Measurements from ENCODE around the gene PSMB7.

PSMB7 gene

GRCh38 chr9:124388275-124389048 lies 26.8 kb downstream of the PSMB7 start:
- TF ChIP-seq CTCF (IDR thresholded peaks at IDR 0.05; ENCODE audit: borderline replicate concordance, control extremely low read depth, extremely low read depth, insufficient read depth, missing control alignments): no peak
- in situ Hi-C loops (cut with MboI; ENCODE audit: low sequenced_read_pairs, unreplicated experiment): no loop called here
- no peak for DNase-seq (ENCODE audit: low spot score)

- no peak for TF ChIP-seq CTCF (IDR thresholded peaks at IDR 0.05; ENCODE audit: borderline replicate concordance, control extremely low read depth, extremely low read depth, insufficient read depth, missing control alignments)
- in situ Hi-C loops (cut with MboI; ENCODE audit: low sequenced_read_pairs, unreplicated experiment): no loop called here
- DNase-seq (ENCODE audit: low spot score): no peak
Measured at GRCh38 chr9:124386201-124386600, 29.0 kb downstream of the PSMB7 start.

GRCh38 chr9:124385623-124386022 lies 29.6 kb downstream of the PSMB7 start:
- no peak for DNase-seq (ENCODE audit: low spot score)
- in situ Hi-C loops (cut with MboI; ENCODE audit: low sequenced_read_pairs, unreplicated experiment): no loop called here
- TF ChIP-seq CTCF (IDR thresholded peaks at IDR 0.05; ENCODE audit: borderline replicate concordance, control extremely low read depth, extremely low read depth, insufficient read depth, missing control alignments): no peak

- no peak for DNase-seq (ENCODE audit: low spot score)
- no peak for TF ChIP-seq CTCF (IDR thresholded peaks at IDR 0.05; ENCODE audit: borderline replicate concordance, control extremely low read depth, extremely low read depth, insufficient read depth, missing control alignments)
- in situ Hi-C loops (cut with MboI; ENCODE audit: low sequenced_read_pairs, unreplicated experiment): no loop called here
Measured at GRCh38 chr9:124384846-124385245, 30.4 kb downstream of the PSMB7 start.

- TF ChIP-seq CTCF (IDR thresholded peaks at IDR 0.05; ENCODE audit: borderline replicate concordance, control extremely low read depth, extremely low read depth, insufficient read depth, missing control alignments): no peak
Measured at GRCh38 chr9:124384210-124384609, 31.0 kb downstream of the PSMB7 start.

GRCh38 chr9:124381170-124381945 lies 33.9 kb downstream of the PSMB7 start:
- no peak for TF ChIP-seq CTCF (IDR thresholded peaks at IDR 0.05; ENCODE audit: borderline replicate concordance, control extremely low read depth, extremely low read depth, insufficient read depth, missing control alignments)
- in situ Hi-C loops (cut with MboI; ENCODE audit: low sequenced_read_pairs, unreplicated experiment): no loop called here
- no peak for DNase-seq (ENCODE audit: low spot score)

More at GRCh38 chr9:124384210-124384609, 31.0 kb downstream of the PSMB7 start:
- no peak for DNase-seq (ENCODE audit: low spot score)
- in situ Hi-C loops (cut with MboI; ENCODE audit: low sequenced_read_pairs, unreplicated experiment): no loop called here

All from GM13976 (cell line).